Neural progenitor cell (in vitro differentiated cells): Measurements from ENCODE around the gene ABHD6. TPM values are rescaled to one million over a fixed set of nuclear protein-coding genes. Genes with fewer than 3 reads are reported as not detected.
A peak's percentile ranks its signal among the peaks of the same experiment; 100 is the strongest.

Source experiments
- DNase-seq: peaks from one replicate; pipeline ENCODE4 v3.0.0-alpha.2; 2016; ENCODE audit warnings: low spot score
- H2AFZ ChIP-seq: fragments of 200-600 bp; sonication (generic); replicated peaks from 2 replicates; pipeline ENCODE4 v1.6.1; 2016; ENCODE audit warnings: antibody characterized with exemption
- H3F3A ChIP-seq: fragments of 200-600 bp; sonication (generic); 2 replicates; pipeline ENCODE4 v1.6.1; 2016; ENCODE audit warnings: antibody characterized with exemption, low read depth
- H3K27ac ChIP-seq: fragments of 200-600 bp; sonication (generic); 2 replicates; pipeline ENCODE4 v1.5.1; 2016; ENCODE audit warnings: mild to moderate bottlenecking
- H3K27me3 ChIP-seq: fragments of 200-600 bp; sonication (generic); 2 replicates; pipeline ENCODE4 v1.6.1; 2016; ENCODE audit warnings: mild to moderate bottlenecking, moderate library complexity
- H3K36me3 ChIP-seq: fragments of 200-600 bp; sonication (generic); 2 replicates; pipeline ENCODE4 v1.5.1; 2016
- H3K4me1 ChIP-seq: fragments of 200-600 bp; sonication (generic); 2 replicates; pipeline ENCODE4 v1.6.1; 2016; ENCODE audit warnings: mixed run types
- H3K4me2 ChIP-seq: fragments of 200-600 bp; sonication (generic); 2 replicates; pipeline ENCODE4 v1.6.1; 2016
- H3K4me3 ChIP-seq: fragments of 200-600 bp; sonication (generic); 2 replicates; pipeline ENCODE4 v1.5.1; 2016
- H3K79me2 ChIP-seq: fragments of 200-600 bp; sonication (generic); 2 replicates; pipeline ENCODE4 v1.6.1; 2016; ENCODE audit warnings: low read depth
- H3K9ac ChIP-seq: fragments of 200-600 bp; sonication (generic); 2 replicates; pipeline ENCODE4 v1.6.1; 2016
- H3K9me3 ChIP-seq: fragments of 200-600 bp; sonication (generic); 2 replicates; pipeline ENCODE4 v1.5.1; 2016; ENCODE audit warnings: low read depth
- H4K20me1 ChIP-seq: fragments of 200-600 bp; sonication (generic); 2 replicates; pipeline ENCODE4 v1.6.1; 2016; ENCODE audit warnings: low read depth
- H3K27ac Mint-ChIP-seq: 3 replicates; pipeline ENCODE4 v1.8.0; 2021; ENCODE audit warnings: mixed read lengths
- H3K27me3 Mint-ChIP-seq: 2 replicates; pipeline ENCODE4 v1.8.0; 2022; ENCODE audit warnings: low read depth, mild to moderate bottlenecking, inconsistent platforms, moderate library complexity, mixed read lengths; ENCODE audit not compliant: insufficient read depth
- H3K36me3 Mint-ChIP-seq: 3 replicates; pipeline ENCODE4 v1.8.0; 2021; ENCODE audit warnings: mixed read lengths
- H3K4me1 Mint-ChIP-seq: 3 replicates; pipeline ENCODE4 v1.8.0; 2021; ENCODE audit warnings: mixed read lengths
- H3K4me3 Mint-ChIP-seq: 3 replicates; pipeline ENCODE4 v1.8.0; 2021; ENCODE audit warnings: mild to moderate bottlenecking, moderate library complexity, mixed read lengths
- H3K9me3 Mint-ChIP-seq: 3 replicates; pipeline ENCODE4 v1.8.0; 2020; ENCODE audit warnings: mixed read lengths
- EZH2 ChIP-seq: fragments of 200-600 bp; sonication (generic); IDR thresholded peaks from 2 replicates; pipeline ENCODE4 v1.6.1; 2017; ENCODE audit warnings: antibody characterized with exemption, mild to moderate bottlenecking, moderate library complexity
- EZH2phosphoT487 ChIP-seq: fragments of 200-600 bp; sonication (generic); IDR thresholded peaks from 2 replicates; pipeline ENCODE4 v1.6.1; 2017; ENCODE audit warnings: antibody characterized with exemption
- total RNA-seq: library from RNA; depleted of rRNA; stranded (reverse); fragments of >200 nt; gene quantifications from 2 replicates; pipeline ENCODE4 v1.2.3, GENCODE V29; 2015; ENCODE audit warnings: low replicate concordance
- TF ChIP-seq, protein P1 (sequence below): fragments of 200-600 bp; sonication (generic); IDR thresholded peaks from 2 replicates; pipeline ENCODE4 v1.5.1; 2017; ENCODE audit warnings: antibody characterized with exemption, mild to moderate bottlenecking

Gene ABHD6
- total RNA-seq, 1 donor from 2014 or later: 21.5 TPM

DNA sequence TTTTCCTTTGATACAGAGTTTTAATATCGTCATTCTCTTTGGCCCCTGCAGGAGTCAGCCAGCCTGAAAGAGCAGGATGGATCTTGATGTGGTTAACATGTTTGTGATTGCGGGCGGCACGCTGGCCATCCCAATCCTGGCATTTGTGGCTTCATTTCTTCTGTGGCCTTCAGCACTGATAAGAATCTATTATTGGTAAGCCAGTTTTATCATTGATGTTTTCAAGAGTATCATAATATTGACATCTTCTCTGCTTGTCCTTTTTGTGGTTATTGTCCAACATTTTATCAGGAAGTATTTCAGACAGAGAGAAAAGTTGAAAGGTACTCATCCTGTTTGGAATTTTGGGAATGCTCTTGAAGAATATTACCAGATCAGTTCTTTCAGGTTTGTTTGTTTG is 18.9 kb downstream of the ABHD6 start:
- Histone ChIP-seq H3K4me3 (no peak overlapping the region), H3F3A (peaks cover 21% of the 10 kb centered on the region), H3K79me2 (no peaks in the 10 kb centered on the region), H3K27me3 (no peaks in the 10 kb centered on the region), H3K9ac (no peak overlapping the region), H3K36me3 (no peaks in the 10 kb centered on the region), H3K9me3 (no peaks in the 10 kb centered on the region), H4K20me1 (no peaks in the 10 kb centered on the region), H3K27ac (no peak overlapping the region), H3K4me1 (peaks cover 48% of the 10 kb centered on the region), H2AFZ (no peak overlapping the region), H3K4me2 (no peak overlapping the region)
- TF ChIP-seq EZH2phosphoT487: no peak
- TF ChIP-seq EZH2: no peak
- TF ChIP-seq, protein P1, sequence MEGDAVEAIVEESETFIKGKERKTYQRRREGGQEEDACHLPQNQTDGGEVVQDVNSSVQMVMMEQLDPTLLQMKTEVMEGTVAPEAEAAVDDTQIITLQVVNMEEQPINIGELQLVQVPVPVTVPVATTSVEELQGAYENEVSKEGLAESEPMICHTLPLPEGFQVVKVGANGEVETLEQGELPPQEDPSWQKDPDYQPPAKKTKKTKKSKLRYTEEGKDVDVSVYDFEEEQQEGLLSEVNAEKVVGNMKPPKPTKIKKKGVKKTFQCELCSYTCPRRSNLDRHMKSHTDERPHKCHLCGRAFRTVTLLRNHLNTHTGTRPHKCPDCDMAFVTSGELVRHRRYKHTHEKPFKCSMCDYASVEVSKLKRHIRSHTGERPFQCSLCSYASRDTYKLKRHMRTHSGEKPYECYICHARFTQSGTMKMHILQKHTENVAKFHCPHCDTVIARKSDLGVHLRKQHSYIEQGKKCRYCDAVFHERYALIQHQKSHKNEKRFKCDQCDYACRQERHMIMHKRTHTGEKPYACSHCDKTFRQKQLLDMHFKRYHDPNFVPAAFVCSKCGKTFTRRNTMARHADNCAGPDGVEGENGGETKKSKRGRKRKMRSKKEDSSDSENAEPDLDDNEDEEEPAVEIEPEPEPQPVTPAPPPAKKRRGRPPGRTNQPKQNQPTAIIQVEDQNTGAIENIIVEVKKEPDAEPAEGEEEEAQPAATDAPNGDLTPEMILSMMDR: no peak
- H3K4me1 Mint-ChIP-seq: peaks cover 36% of the 10 kb centered on the region
- H3K27me3 Mint-ChIP-seq: no peaks in the 10 kb centered on the region
- DNase-seq: no peak
- H3K36me3 Mint-ChIP-seq: peaks cover 3% of the 10 kb centered on the region
- no peak overlapping the region for H3K27ac Mint-ChIP-seq
- no peak overlapping the region for H3K4me3 Mint-ChIP-seq
- no peaks in the 10 kb centered on the region for H3K9me3 Mint-ChIP-seq

- Mint-ChIP-seq H3K36me3 (peaks cover 3% of the 10 kb centered on the region), H3K4me1 (peaks cover 25% of the 10 kb centered on the region), H3K4me3 (peak overlapping the region; percentile 39), H3K27me3 (no peaks in the 10 kb centered on the region), H3K9me3 (no peaks in the 10 kb centered on the region), H3K27ac (peak overlapping the region; percentile 67)
- Histone ChIP-seq H3K27me3 (no peaks in the 10 kb centered on the region), H3K27ac (peak overlapping the region; percentile 33), H3K9ac (no peak overlapping the region), H3K4me3 (no peak overlapping the region), H4K20me1 (no peaks in the 10 kb centered on the region), H3K4me2 (peak overlapping the region; percentile 52), H3K36me3 (no peaks in the 10 kb centered on the region), H3K79me2 (no peaks in the 10 kb centered on the region), H3K9me3 (no peaks in the 10 kb centered on the region), H3F3A (peaks cover 31% of the 10 kb centered on the region), H2AFZ (no peak overlapping the region), H3K4me1 (peaks cover 38% of the 10 kb centered on the region)
- DNase-seq: peak; percentile 68
- no peak for TF ChIP-seq EZH2
- no peak for TF ChIP-seq EZH2phosphoT487
- TF ChIP-seq, protein P1: no peak
These were observed 20.9 kb downstream of the ABHD6 start for GRCh38 chr3:58258392-58259055.

DNA sequence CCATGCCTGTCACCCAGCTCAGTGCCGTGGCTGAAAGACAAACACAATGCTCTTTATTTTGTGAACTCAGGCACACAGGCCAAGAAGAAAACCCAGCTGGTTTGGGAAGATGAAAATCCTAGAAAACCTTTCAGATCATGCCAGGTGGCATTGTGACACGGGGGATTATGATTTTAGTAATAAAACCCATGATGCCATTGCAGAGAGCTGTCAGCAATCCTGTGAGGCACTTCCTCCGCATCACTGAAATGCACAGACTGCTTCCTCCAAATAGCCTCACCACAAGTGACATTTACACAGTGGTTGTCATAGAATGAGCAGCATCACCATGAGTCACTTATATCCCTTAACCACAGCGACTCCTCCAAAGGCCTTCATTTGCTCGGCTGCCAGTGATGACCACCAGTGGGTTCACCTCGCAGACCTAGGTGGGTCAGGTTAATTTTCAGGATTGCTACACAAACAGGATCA is 22.7 kb downstream of the ABHD6 start:
- Histone ChIP-seq H4K20me1 (no peaks in the 10 kb centered on the region), H3K79me2 (no peaks in the 10 kb centered on the region), H3K4me2 (peak overlapping the region; percentile 26), H3K27me3 (no peaks in the 10 kb centered on the region), H3K4me1 (peaks cover 36% of the 10 kb centered on the region), H3K9ac (no peak overlapping the region), H3K4me3 (no peak overlapping the region), H3F3A (peaks cover 31% of the 10 kb centered on the region), H2AFZ (no peak overlapping the region), H3K36me3 (no peaks in the 10 kb centered on the region), H3K27ac (peak overlapping the region; percentile 63), H3K9me3 (no peaks in the 10 kb centered on the region)
- TF ChIP-seq, protein P1: no peak
- TF ChIP-seq EZH2phosphoT487 (no peak), EZH2 (no peak)
- peaks cover 25% of the 10 kb centered on the region for H3K4me1 Mint-ChIP-seq
- DNase-seq: peak; percentile 22
- H3K9me3 Mint-ChIP-seq: no peaks in the 10 kb centered on the region
- no peaks in the 10 kb centered on the region for H3K27me3 Mint-ChIP-seq
- H3K4me3 Mint-ChIP-seq: no peak overlapping the region
- H3K27ac Mint-ChIP-seq: no peak overlapping the region
- H3K36me3 Mint-ChIP-seq: peaks cover 3% of the 10 kb centered on the region
